Hepatocyte (in vitro differentiated cells): Measurements from ENCODE around the gene TPD52L2. TPM values are rescaled to one million over a fixed set of nuclear protein-coding genes. Genes with fewer than 3 reads are reported as not detected.
"Not testable (repeated sequence)": the region's sequence is repeated elsewhere in the genome, so short reads cannot be mapped to it uniquely, and the experiment has no call there.

ENCODE experiments used
- DNase-seq: peaks from one replicate; pipeline ENCODE4 v3.0.0-alpha.2; 2016; ENCODE audit warnings: low spot score
- H2AFZ ChIP-seq: fragments of 200-600 bp; sonication (generic); 2 replicates; pipeline ENCODE4 v1.6.0; 2016; ENCODE audit warnings: antibody characterized with exemption, mild to moderate bottlenecking
- H3K27ac ChIP-seq: fragments of 200-600 bp; sonication (generic); 2 replicates; pipeline ENCODE4 v1.5.1; 2016; ENCODE audit warnings: mild to moderate bottlenecking
- H3K27me3 ChIP-seq: fragments of 200-600 bp; sonication (generic); 2 replicates; pipeline ENCODE4 v1.6.1; 2016
- H3K36me3 ChIP-seq: fragments of 200-600 bp; sonication (generic); replicated peaks from 2 replicates; pipeline ENCODE4 v1.5.1; 2016; ENCODE audit warnings: low read depth; ENCODE audit not compliant: insufficient read depth
- H3K4me1 ChIP-seq: fragments of 200-600 bp; sonication (generic); 2 replicates; pipeline ENCODE4 v1.5.1; 2016; ENCODE audit warnings: mild to moderate bottlenecking, moderate library complexity; ENCODE audit not compliant: insufficient read depth
- H3K4me2 ChIP-seq: fragments of 200-600 bp; sonication (generic); 2 replicates; pipeline ENCODE4 v1.6.0; 2016
- H3K4me3 ChIP-seq: fragments of 200-600 bp; sonication (generic); 2 replicates; pipeline ENCODE4 v1.5.1; 2016; ENCODE audit warnings: mild to moderate bottlenecking
- H3K79me2 ChIP-seq: fragments of 200-600 bp; sonication (generic); 2 replicates; pipeline ENCODE4 v1.6.0; 2017; ENCODE audit warnings: mild to moderate bottlenecking
- H3K9me2 ChIP-seq: fragments of 200-600 bp; sonication (generic); replicated peaks from 2 replicates; pipeline ENCODE4 v1.6.0; 2017; ENCODE audit warnings: mild to moderate bottlenecking; ENCODE audit not compliant: insufficient read depth
- H3K9me3 ChIP-seq: fragments of 200-600 bp; sonication (generic); 2 replicates; pipeline ENCODE4 v1.5.1; 2016; ENCODE audit warnings: low read depth, mild to moderate bottlenecking
- H4K20me1 ChIP-seq: fragments of 200-600 bp; sonication (generic); 2 replicates; pipeline ENCODE4 v1.6.0; 2016; ENCODE audit warnings: mild to moderate bottlenecking; ENCODE audit not compliant: insufficient read depth, poor library complexity, severe bottlenecking
- CTCF ChIP-seq: fragments of 200-600 bp; sonication (generic); IDR thresholded peaks from 2 replicates; pipeline ENCODE4 v1.5.1; 2016; ENCODE audit warnings: antibody characterized with exemption, mild to moderate bottlenecking; ENCODE audit not compliant: poor library complexity
- EZH2 ChIP-seq: fragments of 200-600 bp; sonication (generic); IDR thresholded peaks from 2 replicates; pipeline ENCODE4 v1.6.1; 2016; ENCODE audit warnings: antibody characterized with exemption, mild to moderate bottlenecking, borderline replicate concordance
- EZH2phosphoT487 ChIP-seq: fragments of 200-600 bp; sonication (generic); IDR thresholded peaks from one replicate; pipeline ENCODE4 v1.6.1; 2018; ENCODE audit warnings: antibody characterized with exemption, mild to moderate bottlenecking, low read depth, moderate library complexity; ENCODE audit not compliant: unreplicated experiment, severe bottlenecking
- WGBS: methylation state at CpG from one replicate; pipeline ENCODE4 v1.1.6; 2016; ENCODE audit warnings: low lambda C conversion rate; ENCODE audit errors: missing lambda C conversion rate; 5-methylcytosine and 5-hydroxymethylcytosine counted together
- polyA plus RNA-seq: library from polyadenylated mRNA; unstranded; fragments of >200 nt; fragmentation: Nextera tagmentation; extraction: Ambion mirVana; gene quantifications from 2 replicates; pipeline ENCODE4 v1.2.1, GENCODE V29; 2016
- total RNA-seq: library from RNA; depleted of rRNA; stranded (reverse); fragments of >200 nt; gene quantifications from 2 replicates; pipeline ENCODE4 v1.2.3, GENCODE V29; 2014

Gene TPD52L2
- total and polyA plus RNA-seq, 2 experiments from 2014 or later: 83.2 to 93.8 TPM

DNA sequence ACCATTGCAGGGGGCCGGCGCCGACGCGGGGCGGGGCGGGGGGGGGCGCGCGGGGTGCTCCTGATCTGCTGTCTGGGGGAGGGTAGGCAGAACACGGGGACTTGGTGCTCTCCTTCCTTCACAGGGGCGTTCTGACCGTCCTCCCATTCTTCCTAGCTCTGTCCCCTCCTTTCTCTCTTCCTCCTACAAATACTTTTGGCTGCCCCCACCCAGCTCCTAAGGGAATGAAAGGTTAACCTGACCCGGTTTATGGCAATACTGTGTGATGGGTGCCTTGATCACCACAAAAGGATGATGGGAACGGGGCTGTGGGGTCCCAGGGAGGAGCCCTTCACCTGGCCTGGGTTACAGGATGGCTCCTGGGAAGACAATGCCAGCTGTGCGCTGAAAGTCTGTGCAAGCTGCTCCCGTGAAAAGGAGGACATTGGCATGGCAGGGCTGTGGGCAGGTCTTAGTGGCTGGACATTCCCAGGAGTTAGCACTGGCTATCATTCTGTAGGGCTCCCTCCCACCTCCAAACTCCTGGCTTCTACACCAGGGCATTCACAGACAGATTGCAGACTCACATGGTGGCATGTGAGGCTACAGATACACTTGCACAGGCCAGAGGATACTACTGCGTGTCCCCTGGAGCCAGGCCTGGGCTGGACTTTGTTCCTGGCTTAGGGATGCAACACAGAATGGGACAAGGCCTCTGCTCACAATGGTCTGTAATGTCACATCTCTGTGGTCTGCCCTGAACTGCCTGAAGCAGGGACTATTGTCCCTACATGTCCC lies 1.9 kb upstream of the TPD52L2 start:
- 94% methylated on average over 13 of the region's 18 CpGs for WGBS
- Histone ChIP-seq H3K27me3 (no peaks in the 10 kb centered on the region), H3K27ac (peak overlapping the region; percentile 91), H4K20me1 (peaks cover 10% of the 10 kb centered on the region), H3K4me3 (no peak overlapping the region), H2AFZ (peak overlapping the region; percentile 66), H3K79me2 (peaks cover 29% of the 10 kb centered on the region), H3K4me2 (peak overlapping the region; percentile 87), H3K9me2 (no peaks in the 10 kb centered on the region), H3K36me3 (no peaks in the 10 kb centered on the region), H3K9me3 (no peaks in the 10 kb centered on the region), H3K4me1 (peaks cover 25% of the 10 kb centered on the region)
- no peak for TF ChIP-seq EZH2
- no peak for TF ChIP-seq CTCF
- no peak for DNase-seq

DNA sequence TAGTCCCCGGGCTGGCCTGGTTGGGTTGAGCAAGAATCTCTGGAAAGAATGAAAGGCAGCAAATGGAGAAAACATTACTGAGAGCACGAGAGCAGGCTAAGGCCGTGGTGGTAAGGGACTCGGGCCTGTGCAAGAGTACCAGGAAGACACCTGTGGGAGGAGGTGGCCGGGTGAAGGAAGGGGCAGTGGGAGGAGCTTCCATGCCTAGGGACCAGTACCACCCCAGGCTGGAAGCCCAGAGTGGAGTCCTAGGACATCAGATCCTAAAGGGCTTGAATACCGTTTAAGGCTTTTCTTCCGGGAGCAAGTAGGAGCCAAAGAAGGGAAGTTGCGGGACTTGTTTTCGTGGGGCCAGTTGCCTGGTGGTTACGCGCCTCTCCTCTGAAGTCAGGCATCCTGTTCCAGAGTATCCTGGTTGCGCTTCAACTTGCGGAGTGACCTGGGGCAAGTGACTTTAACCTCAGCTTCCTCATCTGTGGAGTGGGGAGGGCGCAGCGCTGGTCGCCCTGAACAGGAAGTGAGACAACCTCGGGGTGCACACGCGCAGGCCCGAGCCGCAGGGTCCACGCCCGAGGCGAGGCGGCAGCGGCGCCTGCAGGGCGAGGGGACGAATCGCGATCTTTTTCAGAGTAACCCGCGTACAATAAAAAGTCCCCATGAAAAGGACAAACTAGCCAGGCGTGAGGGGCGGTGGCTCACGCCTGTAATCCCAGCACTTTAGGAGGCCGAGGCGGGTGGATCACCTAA lies 1.1 kb upstream of the TPD52L2 start:
- Histone ChIP-seq H3K79me2 (peaks cover 37% of the 10 kb centered on the region), H3K9me3 (no peaks in the 10 kb centered on the region), H2AFZ (peak overlapping the region; percentile 66)

GRCh38 chr20:63864545-63864977 lies 509 bp upstream of the TPD52L2 start:
- Histone ChIP-seq H2AFZ (peak overlapping the region; percentile 66), H4K20me1 (peaks cover 10% of the 10 kb centered on the region), H3K79me2 (peaks cover 43% of the 10 kb centered on the region), H3K9me3 (no peaks in the 10 kb centered on the region), H3K9me2 (no peaks in the 10 kb centered on the region), H3K4me1 (peaks cover 15% of the 10 kb centered on the region), H3K4me3 (peak overlapping the region; percentile 41), H3K27me3 (no peaks in the 10 kb centered on the region), H3K27ac (peak overlapping the region; percentile 91), H3K36me3 (no peaks in the 10 kb centered on the region), H3K4me2 (peak overlapping the region; percentile 87)
- no peak for DNase-seq
- whole genome bisulfite sequencing: 1% methylated on average over 25 of the region's 25 CpGs
- no peak for TF ChIP-seq EZH2phosphoT487
- no peak for TF ChIP-seq CTCF
- TF ChIP-seq EZH2: no peak

More for the DNA sequence above, 1.1 kb upstream of the TPD52L2 start:
- peaks cover 10% of the 10 kb centered on the region for H4K20me1 ChIP-seq
- peak overlapping the region; percentile 41 for H3K4me3 ChIP-seq
- H3K9me2 ChIP-seq: no peaks in the 10 kb centered on the region
- H3K27me3 ChIP-seq: no peaks in the 10 kb centered on the region
- H3K36me3 ChIP-seq: no peaks in the 10 kb centered on the region
- H3K4me1 ChIP-seq: peaks cover 18% of the 10 kb centered on the region
- H3K27ac ChIP-seq: peak overlapping the region; percentile 91
- peak; percentile 92 for DNase-seq
- 12% methylated on average over 38 of the region's 38 CpGs for WGBS
- H3K4me2 ChIP-seq: peak overlapping the region; percentile 87
- TF ChIP-seq CTCF (peak; percentile 76), EZH2 (no peak)

- not testable (repeated sequence) for DNase-seq, H3K27me3 ChIP-seq, H4K20me1 ChIP-seq, H3K36me3 ChIP-seq, H3K27ac ChIP-seq, H3K9me3 ChIP-seq, H2AFZ ChIP-seq, H3K9me2 ChIP-seq, H3K4me3 ChIP-seq
- peaks cover 15% of the 10 kb centered on the region for H3K4me1 ChIP-seq
- WGBS: 97% methylated on average over 13 of the region's 13 CpGs
- H3K4me2 ChIP-seq: peak overlapping the region; percentile 88
- peaks cover 49% of the 10 kb centered on the region for H3K79me2 ChIP-seq
These were observed 2.0 kb downstream of the TPD52L2 start for GRCh38 chr20:63867042-63867441.
